Uterus (tissue), 2 donors: ENCODE results near the gene CDCP2.

Experiments
- CTCF ChIP-seq, 4 experiments: fragments of 200-600 bp in 2 of 4; fragments of 450-650 bp in 2 of 4; sonication (generic) in 2 of 4; IDR thresholded peaks; one replicate each; pipeline ENCODE4 v1.5.1; 2016 to 2019; ENCODE audit warnings: antibody characterized with exemption in 4 of 4, mild to moderate bottlenecking in 2 of 4, moderate library complexity in 1 of 4
- POLR2A ChIP-seq, 2 donors: fragments of 450-650 bp; IDR thresholded peaks; one replicate each; pipeline ENCODE4 v1.6.1; 2016; ENCODE audit warnings: antibody characterized with exemption in 2 of 2, mild to moderate bottlenecking in 1 of 2, moderate library complexity in 1 of 2

GRCh38 chr1:54176621-54177327 lies 24.0 kb upstream of the CDCP2 start:
- TF ChIP-seq CTCF (IDR thresholded peaks at IDR 0.05) = no peak
- TF ChIP-seq POLR2A (IDR thresholded peaks at IDR 0.05) = no peak
